GM12872 (cell line): ENCODE data around the gene OR52R1.

Experiments used
- CTCF ChIP-seq: IDR thresholded peaks from 3 replicates; pipeline ENCODE4 v1.5.1; 2011; ENCODE audit warnings: low read depth, mild to moderate bottlenecking, low read length, moderate library complexity; ENCODE audit not compliant: insufficient read depth

Gene OR52R1

DNA sequence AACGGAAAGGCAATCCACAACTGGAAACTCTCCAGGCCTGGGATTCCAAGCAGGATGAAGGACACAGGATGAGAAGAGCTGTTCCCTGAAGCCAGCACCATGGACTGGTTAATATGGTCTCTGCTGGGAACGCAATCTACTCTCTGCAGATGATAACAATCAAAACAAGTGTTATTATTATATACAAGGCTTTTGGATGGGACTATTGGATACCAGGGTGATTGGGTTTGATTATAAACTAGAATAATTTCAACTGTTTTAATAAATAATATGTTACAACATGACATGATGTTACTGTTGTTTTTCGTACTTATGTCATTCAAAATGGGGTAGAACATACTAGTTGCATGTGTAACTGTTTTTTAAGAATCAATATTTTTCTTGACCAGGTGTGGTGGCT is at the start of gene OR52R1:
OR52R1 (minus strand) TSS at position 101 of the 400 bp plus-strand sequence; CDS start at position 101, 0 bp downstream.
- no peak for TF ChIP-seq CTCF

DNA sequence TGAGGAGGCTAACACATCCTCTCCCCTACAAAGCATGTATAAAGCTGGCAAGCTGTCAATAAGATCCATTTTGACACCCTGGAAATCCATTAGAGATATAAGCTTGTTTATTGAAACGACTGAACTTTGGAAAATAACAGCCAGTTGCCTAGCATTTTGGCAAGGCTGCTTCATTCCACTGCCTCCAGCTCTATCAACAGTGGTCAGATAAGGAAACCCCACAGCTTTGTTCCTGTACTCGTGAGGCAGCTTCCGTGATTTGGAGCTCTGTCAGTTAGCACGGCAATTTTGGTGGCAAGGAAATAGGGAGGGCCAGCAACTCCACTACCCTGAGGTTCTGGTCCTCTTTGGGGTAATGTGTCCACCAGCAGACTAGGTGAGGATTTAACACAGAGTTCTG is 46.9 kb upstream of the OR52R1 start:
- no peak for TF ChIP-seq CTCF

DNA sequence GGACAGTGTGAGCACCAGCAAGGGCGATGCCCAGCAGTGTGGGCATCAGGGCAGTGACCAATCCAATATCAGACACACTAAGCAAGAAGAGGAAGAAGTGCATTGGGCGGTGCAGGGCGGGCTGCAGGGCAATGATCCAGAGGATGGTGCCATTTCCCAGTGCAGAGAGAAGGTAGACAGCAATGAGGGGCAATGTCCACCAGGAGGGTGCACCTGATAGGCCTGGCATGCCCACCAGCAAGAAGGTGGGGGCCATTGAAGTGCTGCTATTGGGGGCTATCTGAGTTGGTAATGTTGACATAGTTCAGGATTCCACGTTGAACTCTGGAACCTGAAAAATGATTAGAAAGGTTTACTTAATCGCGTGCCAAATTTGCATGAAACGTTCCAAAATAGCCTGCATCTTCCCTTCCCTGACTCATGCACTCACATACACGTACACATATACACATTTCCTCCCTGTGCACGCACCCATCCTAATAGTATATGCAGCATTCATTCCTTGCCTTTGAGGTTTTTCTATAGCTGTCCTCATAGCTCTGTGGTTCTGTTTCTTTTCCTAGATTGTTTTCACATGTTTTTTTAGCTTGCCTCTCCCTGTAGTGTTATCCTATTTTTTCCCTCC is 44.8 kb upstream of the OR52R1 start, which contains the start of gene OR51S1:
OR51S1 (minus strand) TSS at position 301 of the 625 bp plus-strand sequence; CDS start at position 301, 0 bp downstream.
- no peak for TF ChIP-seq CTCF

DNA sequence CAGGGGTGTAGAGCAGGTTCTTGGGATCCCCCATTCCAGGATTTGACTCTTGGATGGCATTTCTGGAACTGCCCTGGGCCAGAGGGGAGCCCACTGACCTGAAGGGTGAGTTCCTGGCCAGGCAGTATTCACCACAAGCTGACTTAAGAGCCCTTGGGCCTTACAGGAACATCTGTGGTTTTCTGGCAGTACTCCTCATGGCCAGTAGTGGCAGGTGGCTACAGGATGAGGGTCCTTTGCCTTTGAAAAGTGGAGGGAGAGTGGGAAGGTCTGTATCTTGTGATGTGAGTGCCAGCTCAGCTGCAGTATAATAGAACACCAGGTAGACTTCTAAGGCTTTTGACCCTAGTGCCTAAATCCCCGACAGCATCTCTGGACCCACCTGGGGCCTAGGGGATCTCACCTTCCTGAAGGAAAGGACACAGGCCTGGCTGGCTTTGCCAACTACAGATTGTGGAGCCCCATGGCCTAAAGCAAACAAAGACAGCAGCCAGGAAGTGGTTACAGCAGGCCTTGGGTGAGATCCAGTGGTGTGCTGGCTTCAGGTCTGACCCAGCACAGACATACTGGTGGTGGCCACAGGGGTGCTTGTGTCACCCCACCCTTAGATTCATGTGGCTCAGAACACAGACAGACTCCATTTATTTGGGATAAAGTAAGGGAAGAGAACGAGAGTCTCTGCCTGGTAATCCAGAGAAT is 35.8 kb upstream of the OR52R1 start:
- no peak for TF ChIP-seq CTCF

GRCh38 chr11:4830909-4831308 is 26.7 kb upstream of the OR52R1 start:
- TF ChIP-seq CTCF: no peak

DNA sequence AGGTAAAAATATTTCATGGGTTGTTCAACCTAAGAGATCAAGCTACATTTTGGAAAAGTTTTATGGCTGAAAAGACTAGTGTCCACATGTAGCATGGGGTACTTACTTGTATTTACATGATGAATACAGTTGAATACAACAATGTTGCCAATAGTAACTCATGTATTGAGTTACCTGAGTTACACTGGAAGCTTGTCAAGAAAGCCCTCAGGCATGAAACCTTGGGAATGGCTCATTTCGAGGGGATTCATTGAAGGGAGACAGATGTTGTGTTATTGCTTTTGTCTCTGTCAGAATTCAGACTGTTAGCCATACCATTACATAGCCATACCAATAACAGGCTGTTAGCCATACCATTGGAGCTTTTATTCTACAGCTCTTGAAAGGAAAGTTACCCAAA is 26.2 kb upstream of the OR52R1 start:
- TF ChIP-seq CTCF: no peak

DNA sequence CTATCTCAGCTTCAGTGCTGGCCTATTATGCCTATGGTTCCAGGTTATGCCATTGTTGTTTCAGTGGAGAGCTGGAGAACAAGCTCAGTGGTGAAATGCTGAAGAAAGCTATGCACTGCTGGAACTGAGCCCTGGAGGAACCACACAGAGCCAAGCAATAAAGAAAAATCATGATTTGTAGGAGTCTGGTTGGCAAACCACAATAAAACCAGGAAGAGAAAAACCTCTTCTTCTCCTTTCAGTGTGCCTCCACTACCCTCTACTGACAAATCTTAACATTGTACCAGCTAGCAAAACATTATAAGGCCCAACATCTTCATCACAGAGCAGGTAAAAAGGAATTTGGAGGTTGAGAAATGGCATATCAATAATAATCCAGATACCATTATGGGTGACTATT is 22.2 kb upstream of the OR52R1 start:
- no peak; the same call in 2 of the 3 replicates for TF ChIP-seq CTCF
